ENCODE results near the gene DDX19B. TPM values are rescaled to one million over a fixed set of nuclear protein-coding genes. Genes with fewer than 3 reads are reported as not detected.
"Not testable (repeated sequence)": the region's sequence is repeated elsewhere in the genome, so short reads cannot be mapped to it uniquely, and the experiment has no call there.

DDX19B gene
- total and polyA plus RNA-seq, 2 donors from 2014 or later = 25.6 to 33.4 TPM

GRCh38 chr16:70301121-70301520, 2.1 kb downstream of the DDX19B start:
- peak overlapping the region in 1 of 3 donors; percentile 18 for H3K4me3 ChIP-seq (ENCODE audit: low read length in 3 of 3)
- peaks cover 2 to 12% (median 3%) of the 10 kb centered on the region in 3 donors for H3K4me1 ChIP-seq (ENCODE audit: control insufficient read depth in 2 of 3, insufficient read depth in 2 of 3, low read depth in 1 of 3, low read length in 3 of 3)
- H3K27me3 ChIP-seq (ENCODE audit: control insufficient read depth, insufficient read depth, low read length) = no peaks in the 10 kb centered on the region
- no peaks in the 10 kb centered on the region for H3K36me3 ChIP-seq (ENCODE audit: control insufficient read depth in 2 of 3, insufficient read depth in 3 of 3, low read length in 3 of 3)
- DNase-seq = no peak
- peaks cover 0 to 4% (median 0%) of the 10 kb centered on the region in 3 donors for H3K9me3 ChIP-seq (ENCODE audit: control insufficient read depth in 2 of 3, insufficient read depth in 1 of 3, low read length in 3 of 3)
- H3K27ac ChIP-seq (ENCODE audit: low read depth in 2 of 2, low read length in 2 of 2) = no peak overlapping the region
- intact Hi-C loops (cut with DNase I) = no loop called here
- FAIRE-seq = no peak
- TF ChIP-seq CTCF (IDR thresholded peaks at IDR 0.05; ENCODE audit: borderline replicate concordance, extremely low read depth, insufficient read depth) = no peak
- no peak overlapping the region for H3K9ac ChIP-seq (ENCODE audit: low read length in 3 of 3)

DNA sequence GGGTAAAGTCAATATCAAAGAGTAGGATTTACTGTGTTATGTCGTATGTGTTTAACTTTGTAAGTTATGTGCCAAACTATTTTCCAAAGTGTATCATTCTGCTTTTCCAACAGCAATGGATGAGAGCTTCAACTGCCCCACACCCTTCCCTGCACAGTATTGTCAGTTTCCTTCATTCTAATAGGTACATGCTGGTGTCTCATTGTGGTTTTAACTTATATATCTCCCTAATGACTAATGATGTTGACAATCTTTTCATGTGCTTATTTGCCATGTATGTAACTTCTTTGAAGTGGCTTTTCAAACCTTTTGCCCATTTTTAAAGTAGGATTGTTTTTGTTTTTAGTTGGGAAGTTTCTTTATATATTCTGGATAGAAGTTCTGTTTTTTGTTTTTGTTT, 3.8 kb downstream of the DDX19B start:
- Histone ChIP-seq H3K9ac (ENCODE audit: low read length in 3 of 3) (no peak overlapping the region), H3K27ac (ENCODE audit: low read depth in 2 of 2, low read length in 2 of 2) (no peak overlapping the region), H3K4me3 (ENCODE audit: low read length in 3 of 3) (no peak overlapping the region), H3K4me1 (ENCODE audit: control insufficient read depth in 2 of 3, insufficient read depth in 2 of 3, low read depth in 1 of 3, low read length in 3 of 3) (peaks cover 2 to 12% (median 3%) of the 10 kb centered on the region in 3 donors), H3K36me3 (ENCODE audit: control insufficient read depth in 2 of 3, insufficient read depth in 3 of 3, low read length in 3 of 3) (no peaks in the 10 kb centered on the region), H3K9me3 (ENCODE audit: control insufficient read depth in 2 of 3, insufficient read depth in 1 of 3, low read length in 3 of 3) (peaks cover 0 to 4% (median 0%) of the 10 kb centered on the region in 3 donors), H3K27me3 (ENCODE audit: control insufficient read depth, insufficient read depth, low read length) (no peaks in the 10 kb centered on the region)
- no peak for TF ChIP-seq CTCF (IDR thresholded peaks at IDR 0.05; ENCODE audit: borderline replicate concordance, extremely low read depth, insufficient read depth)
- intact Hi-C loops (cut with DNase I) = no loop called here
- FAIRE-seq = no peak
- DNase-seq = no peak

DNA sequence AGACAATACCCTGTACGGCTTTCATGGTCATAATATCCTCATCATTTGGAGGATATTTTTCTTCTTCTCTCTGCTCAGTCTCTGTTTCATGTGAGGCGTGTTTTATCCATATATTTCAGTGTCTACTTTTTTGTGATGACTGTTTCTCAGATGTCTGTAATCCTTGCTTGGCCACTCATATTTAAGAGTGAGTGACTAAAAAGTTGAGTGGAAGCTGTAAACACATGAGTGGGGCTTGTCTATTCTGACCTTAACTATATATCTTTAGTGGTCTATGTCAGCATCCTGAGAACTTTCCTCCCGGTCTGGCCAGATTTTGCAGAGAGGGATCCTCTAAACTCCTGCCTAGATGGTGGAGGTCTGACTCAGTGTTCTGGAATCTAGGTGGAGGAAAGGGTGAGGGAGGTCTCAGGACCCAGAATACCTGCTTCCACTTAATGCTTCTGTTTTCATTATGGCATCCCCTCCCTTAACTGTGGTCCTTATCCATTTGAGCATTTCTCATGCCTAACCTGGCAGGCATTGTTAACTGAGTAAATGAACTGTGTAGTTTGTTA, 6.0 kb downstream of the DDX19B start:
- Histone ChIP-seq H3K27me3 (ENCODE audit: control insufficient read depth, insufficient read depth, low read length) (no peaks in the 10 kb centered on the region), H3K9me3 (ENCODE audit: control insufficient read depth in 2 of 3, insufficient read depth in 1 of 3, low read length in 3 of 3) (peaks cover 0 to 4% (median 0%) of the 10 kb centered on the region in 3 donors), H3K4me1 (ENCODE audit: control insufficient read depth in 2 of 3, insufficient read depth in 2 of 3, low read depth in 1 of 3, low read length in 3 of 3) (peaks cover 0 to 2% (median 0%) of the 10 kb centered on the region in 3 donors), H3K4me3 (ENCODE audit: low read length in 3 of 3) (no peak overlapping the region), H3K36me3 (ENCODE audit: control insufficient read depth in 2 of 3, insufficient read depth in 3 of 3, low read length in 3 of 3) (no peaks in the 10 kb centered on the region), H3K27ac (ENCODE audit: low read depth in 2 of 2, low read length in 2 of 2) (no peak overlapping the region), H3K9ac (ENCODE audit: low read length in 3 of 3) (no peak overlapping the region)
- no peak for TF ChIP-seq CTCF (IDR thresholded peaks at IDR 0.05; ENCODE audit: borderline replicate concordance, extremely low read depth, insufficient read depth)
- DNase-seq (no peak), FAIRE-seq (no peak)
- intact Hi-C loops (cut with DNase I) = no loop called here

DNA sequence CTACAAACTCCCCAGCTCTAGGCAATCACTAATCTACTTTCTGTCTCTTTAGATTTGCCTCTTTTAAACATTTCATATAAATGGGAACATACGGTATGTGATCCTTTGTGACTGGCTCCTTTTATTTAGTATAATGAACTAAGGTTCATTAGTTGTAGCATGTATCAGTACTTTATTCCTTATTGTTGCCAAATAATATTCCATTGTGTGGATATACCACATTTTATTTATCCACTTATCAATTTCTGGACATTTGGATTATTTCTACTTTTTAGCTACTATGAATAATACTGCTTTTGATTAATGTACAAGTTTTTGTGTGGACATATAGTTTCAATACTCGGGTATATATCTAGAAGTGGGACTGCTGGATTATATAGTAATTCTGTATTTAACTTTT, 7.9 kb downstream of the DDX19B start:
- H3K27ac ChIP-seq (ENCODE audit: low read depth in 2 of 2, low read length in 2 of 2) = no peak overlapping the region
- no peak for FAIRE-seq
- no peak overlapping the region for H3K4me3 ChIP-seq (ENCODE audit: low read length in 3 of 3)
- no peaks in the 10 kb centered on the region for H3K27me3 ChIP-seq (ENCODE audit: control insufficient read depth, insufficient read depth, low read length)
- no peak for DNase-seq
- H3K36me3 ChIP-seq (ENCODE audit: control insufficient read depth in 2 of 3, insufficient read depth in 3 of 3, low read length in 3 of 3) = no peaks in the 10 kb centered on the region
- no peaks in the 10 kb centered on the region for H3K9me3 ChIP-seq (ENCODE audit: control insufficient read depth in 2 of 3, insufficient read depth in 1 of 3, low read length in 3 of 3)
- no peaks in the 10 kb centered on the region for H3K4me1 ChIP-seq (ENCODE audit: control insufficient read depth in 2 of 3, insufficient read depth in 2 of 3, low read depth in 1 of 3, low read length in 3 of 3)
- TF ChIP-seq CTCF (IDR thresholded peaks at IDR 0.05; ENCODE audit: borderline replicate concordance, extremely low read depth, insufficient read depth) = no peak
- H3K9ac ChIP-seq (ENCODE audit: low read length in 3 of 3) = no peak overlapping the region
- intact Hi-C loops (cut with DNase I) = no loop called here

- H3K4me1 ChIP-seq (ENCODE audit: control insufficient read depth in 2 of 3, insufficient read depth in 2 of 3, low read depth in 1 of 3, low read length in 3 of 3); H3K9me3 ChIP-seq (ENCODE audit: control insufficient read depth in 2 of 3, insufficient read depth in 1 of 3, low read length in 3 of 3); H3K27ac ChIP-seq (ENCODE audit: low read depth in 2 of 2, low read length in 2 of 2); FAIRE-seq; intact Hi-C loops (cut with DNase I); H3K4me3 ChIP-seq (ENCODE audit: low read length in 3 of 3); H3K36me3 ChIP-seq (ENCODE audit: control insufficient read depth in 2 of 3, insufficient read depth in 3 of 3, low read length in 3 of 3); H3K27me3 ChIP-seq (ENCODE audit: control insufficient read depth, insufficient read depth, low read length); DNase-seq; H3K9ac ChIP-seq (ENCODE audit: low read length in 3 of 3): not testable (repeated sequence)
Measured at GRCh38 chr16:70307726-70308125, 8.7 kb downstream of the DDX19B start.

Data from kidney (tissue), 14 donors.